Adipose tissue (tissue), 3 donors: ENCODE results near the gene EMP1. TPM values are rescaled to one million over a fixed set of nuclear protein-coding genes. Genes with fewer than 3 reads are reported as not detected.

Experiments
- H3K27ac ChIP-seq: one replicate; pipeline ENCODE4 v1.5.1; 2013; ENCODE audit warnings: low read depth, low read length
- WGBS, 3 donors: extraction: QIAGEN DNeasy Blood & Tissue Kit; methylation state at CpG; one replicate each; pipeline ENCODE4 v1.1.7; 2013; 5-methylcytosine and 5-hydroxymethylcytosine counted together
- polyA plus RNA-seq, 3 donors: library from polyadenylated mRNA; stranded (reverse); fragments of 200-250 nt; gene quantifications; one replicate each; pipeline ENCODE4 v1.2.3, GENCODE V29; 2013
- donor health status: healthy with polysubstance abuse.
- donor health status: Bipolar disorder and iron deficiency.
- donor health status: healthy.

EMP1 gene
- polyA plus RNA-seq, 3 donors: 29.2 to 782 (median 83.5) TPM

GRCh38 chr12:13210236-13211190 is 14.0 kb downstream of the EMP1 start:
- 64 to 76% (median 74%) methylated on average over 4 of the region's 4 CpGs for WGBS, 3 donors
- H3K27ac ChIP-seq: no peak overlapping the region

DNA sequence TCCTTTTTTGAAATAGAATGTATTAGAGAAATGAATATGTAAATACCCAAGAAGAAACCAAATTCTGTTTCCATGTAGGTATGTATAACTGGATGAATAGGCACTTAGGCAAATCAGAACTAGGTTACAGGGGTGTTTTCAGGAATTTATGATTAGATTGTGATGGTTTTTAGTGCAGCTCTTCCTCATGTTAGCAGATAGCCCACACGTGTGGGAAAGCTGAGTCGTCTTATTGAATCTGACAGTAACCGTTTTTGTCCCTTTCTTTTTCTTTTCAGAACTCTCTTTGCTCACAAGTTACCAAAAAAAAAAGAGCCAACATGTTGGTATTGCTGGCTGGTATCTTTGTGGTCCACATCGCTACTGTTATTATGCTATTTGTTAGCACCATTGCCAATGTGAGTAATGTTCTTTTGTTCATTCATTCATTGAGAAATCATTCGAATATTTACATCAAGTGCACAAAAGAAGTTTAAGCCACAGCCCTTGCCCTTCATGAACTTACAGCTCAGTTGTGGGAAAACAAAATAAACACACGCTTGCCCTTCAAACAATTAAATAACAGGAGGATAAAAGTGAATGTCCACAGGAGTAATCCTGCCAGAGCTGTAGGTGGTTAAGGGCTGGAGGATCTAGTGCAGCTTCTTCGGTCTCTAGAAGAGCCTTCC is 14.8 kb downstream of the EMP1 start:
- WGBS, 3 donors: 58 to 65% (median 60%) methylated on average over 7 of the region's 7 CpGs
- no peak overlapping the region for H3K27ac ChIP-seq

DNA sequence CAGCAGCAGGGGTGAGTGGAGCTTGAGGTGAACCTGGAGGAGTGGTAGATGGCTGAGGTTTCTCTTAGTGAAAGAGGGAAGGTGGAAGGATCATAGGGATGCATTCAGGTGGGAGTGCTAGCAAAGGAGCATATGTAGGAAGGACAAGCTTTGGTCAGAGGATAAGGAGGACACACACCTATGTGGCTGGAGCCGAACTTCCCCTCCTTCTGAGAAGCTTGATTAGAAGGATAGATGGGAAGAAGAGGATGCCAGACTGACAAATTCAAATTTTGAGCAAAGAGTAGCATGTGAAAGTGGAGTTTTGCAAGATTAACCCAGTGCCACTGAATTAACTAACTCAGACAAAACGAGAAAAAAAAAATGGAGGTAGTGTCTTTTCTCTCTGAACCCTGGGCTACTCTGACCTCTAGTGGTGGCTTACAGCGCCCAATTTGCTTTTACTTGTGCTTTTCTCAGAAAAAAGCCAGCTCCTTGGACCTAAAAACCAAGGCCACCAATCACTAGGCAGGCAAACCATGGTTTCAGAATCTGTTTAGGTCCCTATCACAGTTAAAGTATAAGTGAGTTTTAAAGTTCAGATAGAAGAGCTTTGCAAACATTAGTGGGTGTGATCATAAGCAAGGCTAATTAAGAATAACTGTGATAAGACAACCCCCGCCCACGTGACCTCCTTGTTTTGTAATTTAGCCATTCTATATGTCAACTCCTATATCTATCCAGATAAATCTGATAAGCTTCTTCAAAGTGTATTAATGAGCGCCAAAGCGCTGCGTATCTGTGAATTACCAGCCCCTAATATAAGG is 15.5 kb downstream of the EMP1 start:
- 48 to 67% (median 56%) methylated on average over 8 of the region's 8 CpGs for WGBS, 3 donors

GRCh38 chr12:13215056-13215455 is 18.5 kb downstream of the EMP1 start:
- WGBS, 3 donors: 89 to 92% (median 90%) methylated on average over 4 of the region's 4 CpGs
- no peak overlapping the region for H3K27ac ChIP-seq

More for the DNA sequence above, 15.5 kb downstream of the EMP1 start:
- H3K27ac ChIP-seq: no peak overlapping the region

GRCh38 chr12:13218641-13219040 is 22.1 kb downstream of the EMP1 start:
- no peak overlapping the region for H3K27ac ChIP-seq
- 93 to 95% (median 95%) methylated on average over 3 of the region's 3 CpGs for WGBS, 3 donors

DNA sequence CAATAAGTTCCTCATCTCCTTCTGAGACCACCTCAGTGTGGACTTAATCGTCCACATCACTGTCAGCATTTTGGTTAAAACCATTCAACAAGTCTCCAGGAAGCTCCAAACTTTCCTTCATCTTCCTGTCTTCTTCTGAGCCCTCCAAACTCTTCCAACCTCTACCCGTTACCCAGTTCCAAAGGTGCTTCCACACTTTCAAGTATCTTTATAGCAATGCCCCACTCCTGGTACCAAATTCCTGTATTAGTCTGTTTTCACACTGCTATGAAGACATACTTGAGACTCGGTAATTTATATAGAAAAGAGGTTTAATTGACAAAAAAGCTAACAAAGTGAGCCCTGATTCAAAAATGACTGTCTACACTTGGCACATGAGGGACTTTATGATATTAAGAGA is 22.8 kb downstream of the EMP1 start:
- 86 to 96% (median 95%) methylated on average over 3 of the region's 3 CpGs for WGBS, 3 donors
- H3K27ac ChIP-seq: no peak overlapping the region

DNA sequence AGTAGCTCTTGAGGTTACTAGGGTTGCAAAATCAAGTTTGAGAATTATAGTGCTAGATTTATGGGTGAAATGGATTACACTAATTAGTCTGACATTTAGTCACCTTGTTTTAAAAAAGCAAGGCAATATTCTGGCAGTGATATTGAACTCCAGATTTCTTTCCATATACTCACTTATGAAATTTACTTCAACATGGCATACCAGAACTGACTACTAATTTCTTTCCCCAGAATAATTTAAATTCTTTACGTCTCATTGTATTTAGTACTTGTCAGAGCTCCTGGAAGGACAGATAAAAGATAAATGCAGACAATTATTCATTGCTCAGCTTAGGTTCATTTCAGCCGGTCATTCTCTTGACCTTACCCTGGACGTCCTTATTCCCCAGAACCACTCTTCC is 24.3 kb downstream of the EMP1 start:
- H3K27ac ChIP-seq: no peak overlapping the region
- 82 to 88% (median 87%) methylated on average over 3 of the region's 3 CpGs for WGBS, 3 donors

GRCh38 chr12:13222076-13222475 is 25.6 kb downstream of the EMP1 start:
- WGBS, 3 donors: 57 to 74% (median 60%) methylated on average over 5 of the region's 5 CpGs
- H3K27ac ChIP-seq: no peak overlapping the region

GRCh38 chr12:13223179-13223804 is 26.8 kb downstream of the EMP1 start:
- no peak overlapping the region for H3K27ac ChIP-seq
- WGBS, 3 donors: 74 to 79% (median 78%) methylated on average over 5 of the region's 5 CpGs

- 42 to 60% (median 49%) methylated on average over 3 of the region's 3 CpGs for WGBS, 3 donors
- no peak overlapping the region for H3K27ac ChIP-seq
Measured at GRCh38 chr12:13223941-13224340, 27.4 kb downstream of the EMP1 start.

DNA sequence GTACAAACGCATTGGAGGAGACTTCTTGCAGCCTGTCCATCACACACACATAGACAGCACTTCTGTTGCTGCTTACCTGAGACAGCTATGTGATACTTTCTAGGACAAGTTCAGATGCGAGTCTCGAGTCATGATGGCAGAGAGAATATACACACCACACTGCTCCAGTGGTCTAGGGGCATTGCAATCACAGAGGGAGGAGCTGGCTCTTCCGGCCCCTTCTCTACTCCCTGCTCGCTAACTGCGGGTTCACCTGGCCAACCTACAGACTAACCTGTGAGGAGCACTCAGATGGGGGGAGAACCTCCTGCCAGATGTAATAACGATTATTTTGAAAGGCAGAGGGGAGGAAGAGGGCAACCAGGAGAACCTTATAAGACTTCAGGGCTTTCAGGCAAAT is 30.7 kb downstream of the EMP1 start:
- H3K27ac ChIP-seq: no peak overlapping the region
- 70 to 86% (median 77%) methylated on average over 7 of the region's 7 CpGs for WGBS, 3 donors

- H3K27ac ChIP-seq: no peak overlapping the region
- 77 to 82% (median 81%) methylated on average over 7 of the region's 7 CpGs for WGBS, 3 donors
Measured at GRCh38 chr12:13228579-13228978, 32.1 kb downstream of the EMP1 start.

DNA sequence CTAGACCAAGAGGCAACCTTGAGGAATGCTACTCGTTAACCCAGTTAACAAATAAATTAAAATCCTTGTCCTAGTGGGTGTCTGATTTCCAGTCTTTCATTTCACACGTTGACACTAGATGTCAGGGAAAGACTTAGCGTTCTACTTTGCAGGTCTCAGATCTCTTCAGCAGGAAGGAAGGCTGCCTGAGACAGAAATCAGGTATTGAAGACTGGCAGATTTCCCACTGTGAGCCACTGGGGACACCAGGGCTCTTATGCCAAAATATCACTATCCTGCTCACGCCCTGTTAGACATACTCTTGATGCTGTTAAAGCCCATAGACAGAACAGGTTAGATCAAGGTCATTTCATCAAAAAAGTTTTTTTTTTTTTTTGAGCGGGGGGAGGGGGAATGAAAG is 33.0 kb downstream of the EMP1 start:
- no peak overlapping the region for H3K27ac ChIP-seq
- 52 to 78% (median 70%) methylated on average over 5 of the region's 5 CpGs for WGBS, 3 donors

DNA sequence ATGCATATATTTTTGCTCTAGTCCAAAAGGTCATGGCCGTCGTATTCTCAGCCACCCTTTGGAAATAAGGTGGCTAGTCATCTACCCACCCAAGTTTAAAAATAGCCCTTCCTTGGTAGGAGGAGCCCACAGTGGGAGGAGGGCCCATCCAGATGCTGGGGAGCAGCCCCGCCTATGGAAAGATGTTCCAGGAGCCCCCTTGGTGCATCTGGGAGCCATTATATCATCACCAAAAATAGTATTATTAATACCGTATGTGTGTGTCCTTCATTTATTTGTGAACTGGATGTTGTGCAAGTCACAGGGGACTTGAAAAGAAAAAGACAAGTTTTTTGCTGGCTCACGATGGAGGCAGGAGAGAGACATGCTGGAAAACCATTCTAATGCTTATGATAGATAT is 34.0 kb downstream of the EMP1 start:
- WGBS, 3 donors: 45 to 70% (median 59%) methylated on average over 5 of the region's 5 CpGs
- no peak overlapping the region for H3K27ac ChIP-seq

- H3K27ac ChIP-seq: no peak overlapping the region
- WGBS, 3 donors: 61 to 67% (median 62%) methylated on average over 8 of the region's 8 CpGs
Measured at GRCh38 chr12:13233830-13234641, 37.5 kb downstream of the EMP1 start.

- H3K27ac ChIP-seq: no peak overlapping the region
- WGBS, 3 donors: 44 to 88% (median 82%) methylated on average over 7 of the region's 7 CpGs
Measured at GRCh38 chr12:13238204-13238603, 41.7 kb downstream of the EMP1 start.

DNA sequence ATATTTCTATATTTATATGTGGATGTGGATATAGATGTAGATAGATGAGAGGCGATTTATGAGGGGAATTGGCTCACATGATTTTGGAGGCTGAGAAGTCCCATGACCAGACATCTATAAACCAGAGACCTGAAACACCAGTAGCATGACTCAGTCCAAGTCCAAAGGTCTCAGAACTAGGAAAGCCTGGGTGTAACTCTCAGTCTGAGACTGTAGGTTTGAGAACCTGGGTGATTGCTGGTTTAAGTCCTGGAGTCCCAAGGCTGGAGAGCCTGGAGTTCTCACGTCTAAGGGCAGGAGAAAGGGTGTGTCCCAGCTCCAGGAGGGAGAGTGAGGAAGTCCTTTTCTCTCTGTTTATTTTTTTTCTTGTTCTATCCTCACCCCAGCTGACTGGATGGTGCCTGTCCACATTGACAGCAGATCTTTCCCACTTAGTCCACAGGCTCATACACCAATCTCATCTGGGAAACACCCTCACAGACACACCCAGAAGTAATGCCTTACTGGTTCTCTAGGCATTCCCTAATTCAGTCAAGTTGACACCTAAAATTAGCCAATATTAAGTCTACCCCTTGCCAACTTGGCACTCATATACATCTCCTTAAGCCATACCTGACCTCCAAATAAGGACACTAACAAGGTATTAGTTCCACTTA is 45.4 kb downstream of the EMP1 start:
- WGBS, 3 donors: 58 to 93% (median 85%) methylated on average over 2 of the region's 2 CpGs
- H3K27ac ChIP-seq: no peak overlapping the region
